GM23338 (cell line): Measurements from ENCODE around the gene CLCN2. TPM values are rescaled to one million over a fixed set of nuclear protein-coding genes. Genes with fewer than 3 reads are reported as not detected.

Experiments used
- ATAC-seq: fragments of 200-7000 bp; cut with Tn5 transposase; 3 replicates; pipeline ENCODE4 v1.9.1; 2020
- DNase-seq: peaks from one replicate; pipeline ENCODE4 v3.0.0-alpha.2; 2015; ENCODE audit warnings: low spot score
- H2AFZ ChIP-seq: fragments of 200-600 bp; sonication (generic); 2 replicates; pipeline ENCODE4 v1.8.0; 2016; ENCODE audit warnings: antibody characterized with exemption, mild to moderate bottlenecking, moderate library complexity
- H3F3A ChIP-seq: fragments of 200-600 bp; sonication (generic); replicated peaks from 2 replicates; pipeline ENCODE4 v1.8.0; 2017; ENCODE audit warnings: antibody characterized with exemption, mixed run types, low read depth
- H3K27ac ChIP-seq: fragments of 200-600 bp; sonication (generic); 2 replicates; pipeline ENCODE4 v1.6.1; 2016; ENCODE audit warnings: low read depth
- H3K27me3 ChIP-seq: fragments of 200-600 bp; sonication (generic); 2 replicates; pipeline ENCODE4 v1.8.0; 2016; ENCODE audit warnings: mild to moderate bottlenecking, mixed run types, moderate library complexity; ENCODE audit not compliant: insufficient read depth
- H3K36me3 ChIP-seq: fragments of 200-600 bp; sonication (generic); 2 replicates; pipeline ENCODE4 v1.8.0; 2016; ENCODE audit warnings: mild to moderate bottlenecking; ENCODE audit not compliant: insufficient read depth
- H3K4me1 ChIP-seq: fragments of 200-600 bp; sonication (generic); 2 replicates; pipeline ENCODE4 v1.8.0; 2016; ENCODE audit warnings: mild to moderate bottlenecking, moderate library complexity; ENCODE audit not compliant: insufficient read depth
- H3K4me2 ChIP-seq: fragments of 200-600 bp; sonication (generic); 2 replicates; pipeline ENCODE4 v1.7.1; 2017; ENCODE audit warnings: mixed run types
- H3K4me3 ChIP-seq: fragments of 200-600 bp; sonication (generic); 2 replicates; pipeline ENCODE4 v1.6.1; 2016; ENCODE audit warnings: mixed run types
- H3K79me2 ChIP-seq: fragments of 200-600 bp; sonication (generic); replicated peaks from 2 replicates; pipeline ENCODE4 v1.8.0; 2017; ENCODE audit warnings: mild to moderate bottlenecking; ENCODE audit not compliant: insufficient read depth
- H3K9me2 ChIP-seq: fragments of 200-600 bp; sonication (generic); 2 replicates; pipeline ENCODE4 v1.8.0; 2017; ENCODE audit not compliant: insufficient read depth
- H4K20me1 ChIP-seq: fragments of 200-600 bp; sonication (generic); replicated peaks from 2 replicates; pipeline ENCODE4 v1.8.0; 2017; ENCODE audit warnings: mild to moderate bottlenecking; ENCODE audit not compliant: insufficient read depth
- H3K27ac Mint-ChIP-seq: 2 replicates; pipeline ENCODE4 v1.8.0; 2020; ENCODE audit warnings: inconsistent platforms, mild to moderate bottlenecking, moderate library complexity, mixed read lengths
- H3K27me3 Mint-ChIP-seq: 3 replicates; pipeline ENCODE4 v1.8.0; 2022; ENCODE audit warnings: low read depth, mild to moderate bottlenecking, moderate library complexity, mixed read lengths, inconsistent platforms; ENCODE audit not compliant: insufficient read depth, poor library complexity
- H3K36me3 Mint-ChIP-seq: 3 replicates; pipeline ENCODE4 v1.8.0; 2021; ENCODE audit warnings: low read depth, mild to moderate bottlenecking, inconsistent platforms, moderate library complexity, mixed read lengths
- H3K4me1 Mint-ChIP-seq: 3 replicates; pipeline ENCODE4 v1.8.0; 2020; ENCODE audit warnings: mild to moderate bottlenecking, inconsistent platforms, mixed read lengths
- H3K4me3 Mint-ChIP-seq: 3 replicates; pipeline ENCODE4 v1.8.0; 2021; ENCODE audit warnings: moderate library complexity, mild to moderate bottlenecking, inconsistent platforms, mixed read lengths
- H3K9me3 Mint-ChIP-seq: 3 replicates; pipeline ENCODE4 v1.8.0; 2020; ENCODE audit warnings: moderate library complexity, mild to moderate bottlenecking, inconsistent platforms, mixed read lengths
- EZH2phosphoT487 ChIP-seq: fragments of 200-600 bp; sonication (generic); IDR thresholded peaks from one replicate; pipeline ENCODE4 v1.8.1; 2018; ENCODE audit warnings: antibody characterized with exemption; ENCODE audit not compliant: unreplicated experiment
- NANOG ChIP-seq: IDR thresholded peaks from 2 replicates; pipeline ENCODE4 v1.6.1; 2016; ENCODE audit warnings: antibody characterized with exemption, borderline replicate concordance
- STAT1 ChIP-seq: IDR thresholded peaks from one replicate; pipeline ENCODE4 v1.6.1; 2016; ENCODE audit warnings: antibody characterized with exemption; ENCODE audit not compliant: unreplicated experiment
- ZNF331 ChIP-seq: fragments of 250-450 bp; sonication (Bioruptor Pico); IDR thresholded peaks from 2 replicates; pipeline ENCODE4 v1.5.0; 2020; ENCODE audit warnings: low read depth, mild to moderate bottlenecking, moderate library complexity
- polyA plus RNA-seq: library from polyadenylated mRNA; unstranded; fragments of >200 nt; fragmentation: Nextera tagmentation; extraction: Ambion mirVana; gene quantifications from 2 replicates; pipeline ENCODE4 v1.2.1, GENCODE V29; 2016
- total RNA-seq: library from RNA; depleted of rRNA; stranded (reverse); fragments of >200 nt; shearing (Covaris generic); gene quantifications from 2 replicates; pipeline ENCODE4 v1.2.3, GENCODE V29; 2014
- TF ChIP-seq, protein P1 (sequence below): IDR thresholded peaks from 2 replicates; pipeline ENCODE4 v1.6.1; 2016; ENCODE audit warnings: antibody characterized with exemption
- TF ChIP-seq, protein P2 (sequence below): fragments of 250-450 bp; sonication (Bioruptor Pico); IDR thresholded peaks from 2 replicates; pipeline ENCODE4 v1.5.0; 2020; ENCODE audit warnings: mild to moderate bottlenecking, moderate library complexity
- TF ChIP-seq, protein P3 (sequence below): IDR thresholded peaks from one replicate; pipeline ENCODE4 v1.6.1; 2018; ENCODE audit warnings: antibody characterized with exemption; ENCODE audit not compliant: unreplicated experiment
- TF ChIP-seq, protein P4 (sequence below), 2 experiments: fragments of 200-600 bp in 1 of 2; sonication (generic) in 1 of 2; conservative IDR thresholded peaks; 2 replicates each; pipeline versions ENCODE4 v1.5.1 to v1.6.1; 2016 to 2017; ENCODE audit warnings: antibody characterized with exemption in 2 of 2, low read depth in 2 of 2, mild to moderate bottlenecking in 2 of 2, moderate library complexity in 1 of 2

Gene CLCN2
- total and polyA plus RNA-seq, 2 experiments from 2014 or later: 7.0 to 9.2 TPM

DNA sequence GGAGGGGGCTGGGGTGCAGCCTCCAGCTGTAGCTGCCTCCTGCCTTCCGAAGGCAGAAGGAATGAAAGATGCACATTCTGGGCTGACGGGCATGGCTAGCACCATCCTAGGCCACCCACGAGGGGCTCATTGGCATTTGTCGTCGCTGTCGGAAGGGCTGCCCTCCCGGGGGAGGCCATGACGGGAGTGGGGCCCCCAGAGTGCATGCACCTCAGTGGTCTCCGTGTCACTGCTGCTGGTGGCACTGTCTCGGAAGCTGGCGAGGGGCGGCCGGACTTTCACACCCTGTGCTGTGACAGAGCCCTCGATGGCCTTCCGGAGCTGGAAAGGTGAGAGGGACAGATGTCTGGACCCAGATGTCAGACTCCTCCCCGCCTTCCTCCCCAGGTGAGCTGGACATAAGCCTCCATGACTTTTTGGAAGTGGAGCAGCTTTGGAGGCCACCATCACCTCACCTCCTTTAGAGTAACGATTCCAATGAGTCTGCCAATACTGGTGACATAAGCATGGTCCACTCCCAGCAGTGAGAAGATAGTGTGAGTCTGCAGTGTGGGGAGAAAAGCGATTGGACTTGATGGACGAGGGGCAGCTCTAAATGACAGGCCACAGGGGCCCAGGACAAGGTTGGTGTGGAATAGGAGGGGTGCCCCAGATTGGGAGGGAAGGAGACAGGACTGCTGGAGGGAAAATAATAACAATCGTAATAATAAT, 14.8 kb downstream of the CLCN2 start:
- DNase-seq (no peak), ATAC-seq (no peak)
- H3K27ac Mint-ChIP-seq: no peak overlapping the region
- H3K36me3 Mint-ChIP-seq: peaks cover 19% of the 10 kb centered on the region
- H3K4me1 Mint-ChIP-seq: peaks cover 19% of the 10 kb centered on the region
- Histone ChIP-seq H2AFZ (no peak overlapping the region), H3K27me3 (no peaks in the 10 kb centered on the region), H4K20me1 (peaks cover 7% of the 10 kb centered on the region; the same call in 1 of the 2 replicates), H3F3A (no peaks in the 10 kb centered on the region), H3K27ac (no peak overlapping the region), H3K4me1 (peaks cover 7% of the 10 kb centered on the region; the same call in 1 of the 2 replicates), H3K9me2 (no peaks in the 10 kb centered on the region), H3K36me3 (no peaks in the 10 kb centered on the region), H3K79me2 (no peaks in the 10 kb centered on the region), H3K4me3 (no peak overlapping the region), H3K4me2 (no peak overlapping the region)
- no peak for TF ChIP-seq NANOG
- TF ChIP-seq, protein P1, sequence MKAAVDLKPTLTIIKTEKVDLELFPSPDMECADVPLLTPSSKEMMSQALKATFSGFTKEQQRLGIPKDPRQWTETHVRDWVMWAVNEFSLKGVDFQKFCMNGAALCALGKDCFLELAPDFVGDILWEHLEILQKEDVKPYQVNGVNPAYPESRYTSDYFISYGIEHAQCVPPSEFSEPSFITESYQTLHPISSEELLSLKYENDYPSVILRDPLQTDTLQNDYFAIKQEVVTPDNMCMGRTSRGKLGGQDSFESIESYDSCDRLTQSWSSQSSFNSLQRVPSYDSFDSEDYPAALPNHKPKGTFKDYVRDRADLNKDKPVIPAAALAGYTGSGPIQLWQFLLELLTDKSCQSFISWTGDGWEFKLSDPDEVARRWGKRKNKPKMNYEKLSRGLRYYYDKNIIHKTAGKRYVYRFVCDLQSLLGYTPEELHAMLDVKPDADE: no peak
- TF ChIP-seq, protein P2, sequence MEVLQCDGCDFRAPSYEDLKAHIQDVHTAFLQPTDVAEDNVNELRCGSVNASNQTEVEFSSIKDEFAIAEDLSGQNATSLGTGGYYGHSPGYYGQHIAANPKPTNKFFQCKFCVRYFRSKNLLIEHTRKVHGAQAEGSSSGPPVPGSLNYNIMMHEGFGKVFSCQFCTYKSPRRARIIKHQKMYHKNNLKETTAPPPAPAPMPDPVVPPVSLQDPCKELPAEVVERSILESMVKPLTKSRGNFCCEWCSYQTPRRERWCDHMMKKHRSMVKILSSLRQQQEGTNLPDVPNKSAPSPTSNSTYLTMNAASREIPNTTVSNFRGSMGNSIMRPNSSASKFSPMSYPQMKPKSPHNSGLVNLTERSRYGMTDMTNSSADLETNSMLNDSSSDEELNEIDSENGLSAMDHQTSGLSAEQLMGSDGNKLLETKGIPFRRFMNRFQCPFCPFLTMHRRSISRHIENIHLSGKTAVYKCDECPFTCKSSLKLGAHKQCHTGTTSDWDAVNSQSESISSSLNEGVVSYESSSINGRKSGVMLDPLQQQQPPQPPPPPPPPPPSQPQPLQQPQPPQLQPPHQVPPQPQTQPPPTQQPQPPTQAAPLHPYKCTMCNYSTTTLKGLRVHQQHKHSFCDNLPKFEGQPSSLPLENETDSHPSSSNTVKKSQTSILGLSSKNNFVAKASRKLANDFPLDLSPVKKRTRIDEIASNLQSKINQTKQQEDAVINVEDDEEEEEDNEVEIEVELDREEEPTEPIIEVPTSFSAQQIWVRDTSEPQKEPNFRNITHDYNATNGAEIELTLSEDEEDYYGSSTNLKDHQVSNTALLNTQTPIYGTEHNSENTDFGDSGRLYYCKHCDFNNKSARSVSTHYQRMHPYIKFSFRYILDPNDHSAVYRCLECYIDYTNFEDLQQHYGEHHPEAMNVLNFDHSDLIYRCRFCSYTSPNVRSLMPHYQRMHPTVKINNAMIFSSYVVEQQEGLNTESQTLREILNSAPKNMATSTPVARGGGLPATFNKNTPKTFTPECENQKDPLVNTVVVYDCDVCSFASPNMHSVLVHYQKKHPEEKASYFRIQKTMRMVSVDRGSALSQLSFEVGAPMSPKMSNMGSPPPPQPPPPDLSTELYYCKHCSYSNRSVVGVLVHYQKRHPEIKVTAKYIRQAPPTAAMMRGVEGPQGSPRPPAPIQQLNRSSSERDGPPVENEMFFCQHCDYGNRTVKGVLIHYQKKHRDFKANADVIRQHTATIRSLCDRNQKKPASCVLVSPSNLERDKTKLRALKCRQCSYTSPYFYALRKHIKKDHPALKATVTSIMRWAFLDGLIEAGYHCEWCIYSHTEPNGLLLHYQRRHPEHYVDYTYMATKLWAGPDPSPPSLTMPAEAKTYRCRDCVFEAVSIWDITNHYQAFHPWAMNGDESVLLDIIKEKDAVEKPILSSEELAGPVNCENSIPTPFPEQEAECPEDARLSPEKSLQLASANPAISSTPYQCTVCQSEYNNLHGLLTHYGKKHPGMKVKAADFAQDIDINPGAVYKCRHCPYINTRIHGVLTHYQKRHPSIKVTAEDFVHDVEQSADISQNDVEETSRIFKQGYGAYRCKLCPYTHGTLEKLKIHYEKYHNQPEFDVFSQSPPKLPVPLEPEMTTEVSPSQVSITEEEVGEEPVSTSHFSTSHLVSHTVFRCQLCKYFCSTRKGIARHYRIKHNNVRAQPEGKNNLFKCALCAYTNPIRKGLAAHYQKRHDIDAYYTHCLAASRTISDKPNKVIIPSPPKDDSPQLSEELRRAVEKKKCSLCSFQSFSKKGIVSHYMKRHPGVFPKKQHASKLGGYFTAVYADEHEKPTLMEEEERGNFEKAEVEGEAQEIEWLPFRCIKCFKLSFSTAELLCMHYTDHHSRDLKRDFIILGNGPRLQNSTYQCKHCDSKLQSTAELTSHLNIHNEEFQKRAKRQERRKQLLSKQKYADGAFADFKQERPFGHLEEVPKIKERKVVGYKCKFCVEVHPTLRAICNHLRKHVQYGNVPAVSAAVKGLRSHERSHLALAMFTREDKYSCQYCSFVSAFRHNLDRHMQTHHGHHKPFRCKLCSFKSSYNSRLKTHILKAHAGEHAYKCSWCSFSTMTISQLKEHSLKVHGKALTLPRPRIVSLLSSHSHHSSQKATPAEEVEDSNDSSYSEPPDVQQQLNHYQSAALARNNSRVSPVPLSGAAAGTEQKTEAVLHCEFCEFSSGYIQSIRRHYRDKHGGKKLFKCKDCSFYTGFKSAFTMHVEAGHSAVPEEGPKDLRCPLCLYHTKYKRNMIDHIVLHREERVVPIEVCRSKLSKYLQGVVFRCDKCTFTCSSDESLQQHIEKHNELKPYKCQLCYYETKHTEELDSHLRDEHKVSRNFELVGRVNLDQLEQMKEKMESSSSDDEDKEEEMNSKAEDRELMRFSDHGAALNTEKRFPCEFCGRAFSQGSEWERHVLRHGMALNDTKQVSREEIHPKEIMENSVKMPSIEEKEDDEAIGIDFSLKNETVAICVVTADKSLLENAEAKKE: no peak
- TF ChIP-seq, protein P3, sequence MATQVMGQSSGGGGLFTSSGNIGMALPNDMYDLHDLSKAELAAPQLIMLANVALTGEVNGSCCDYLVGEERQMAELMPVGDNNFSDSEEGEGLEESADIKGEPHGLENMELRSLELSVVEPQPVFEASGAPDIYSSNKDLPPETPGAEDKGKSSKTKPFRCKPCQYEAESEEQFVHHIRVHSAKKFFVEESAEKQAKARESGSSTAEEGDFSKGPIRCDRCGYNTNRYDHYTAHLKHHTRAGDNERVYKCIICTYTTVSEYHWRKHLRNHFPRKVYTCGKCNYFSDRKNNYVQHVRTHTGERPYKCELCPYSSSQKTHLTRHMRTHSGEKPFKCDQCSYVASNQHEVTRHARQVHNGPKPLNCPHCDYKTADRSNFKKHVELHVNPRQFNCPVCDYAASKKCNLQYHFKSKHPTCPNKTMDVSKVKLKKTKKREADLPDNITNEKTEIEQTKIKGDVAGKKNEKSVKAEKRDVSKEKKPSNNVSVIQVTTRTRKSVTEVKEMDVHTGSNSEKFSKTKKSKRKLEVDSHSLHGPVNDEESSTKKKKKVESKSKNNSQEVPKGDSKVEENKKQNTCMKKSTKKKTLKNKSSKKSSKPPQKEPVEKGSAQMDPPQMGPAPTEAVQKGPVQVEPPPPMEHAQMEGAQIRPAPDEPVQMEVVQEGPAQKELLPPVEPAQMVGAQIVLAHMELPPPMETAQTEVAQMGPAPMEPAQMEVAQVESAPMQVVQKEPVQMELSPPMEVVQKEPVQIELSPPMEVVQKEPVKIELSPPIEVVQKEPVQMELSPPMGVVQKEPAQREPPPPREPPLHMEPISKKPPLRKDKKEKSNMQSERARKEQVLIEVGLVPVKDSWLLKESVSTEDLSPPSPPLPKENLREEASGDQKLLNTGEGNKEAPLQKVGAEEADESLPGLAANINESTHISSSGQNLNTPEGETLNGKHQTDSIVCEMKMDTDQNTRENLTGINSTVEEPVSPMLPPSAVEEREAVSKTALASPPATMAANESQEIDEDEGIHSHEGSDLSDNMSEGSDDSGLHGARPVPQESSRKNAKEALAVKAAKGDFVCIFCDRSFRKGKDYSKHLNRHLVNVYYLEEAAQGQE: no peak
- TF ChIP-seq, protein P4, sequence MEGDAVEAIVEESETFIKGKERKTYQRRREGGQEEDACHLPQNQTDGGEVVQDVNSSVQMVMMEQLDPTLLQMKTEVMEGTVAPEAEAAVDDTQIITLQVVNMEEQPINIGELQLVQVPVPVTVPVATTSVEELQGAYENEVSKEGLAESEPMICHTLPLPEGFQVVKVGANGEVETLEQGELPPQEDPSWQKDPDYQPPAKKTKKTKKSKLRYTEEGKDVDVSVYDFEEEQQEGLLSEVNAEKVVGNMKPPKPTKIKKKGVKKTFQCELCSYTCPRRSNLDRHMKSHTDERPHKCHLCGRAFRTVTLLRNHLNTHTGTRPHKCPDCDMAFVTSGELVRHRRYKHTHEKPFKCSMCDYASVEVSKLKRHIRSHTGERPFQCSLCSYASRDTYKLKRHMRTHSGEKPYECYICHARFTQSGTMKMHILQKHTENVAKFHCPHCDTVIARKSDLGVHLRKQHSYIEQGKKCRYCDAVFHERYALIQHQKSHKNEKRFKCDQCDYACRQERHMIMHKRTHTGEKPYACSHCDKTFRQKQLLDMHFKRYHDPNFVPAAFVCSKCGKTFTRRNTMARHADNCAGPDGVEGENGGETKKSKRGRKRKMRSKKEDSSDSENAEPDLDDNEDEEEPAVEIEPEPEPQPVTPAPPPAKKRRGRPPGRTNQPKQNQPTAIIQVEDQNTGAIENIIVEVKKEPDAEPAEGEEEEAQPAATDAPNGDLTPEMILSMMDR (conservative IDR thresholded peaks at IDR 0.05; ENCODE audit: low read depth in 2 of 2): no peak
- TF ChIP-seq EZH2phosphoT487: no peak
- TF ChIP-seq STAT1: no peak
- TF ChIP-seq ZNF331 (CRISPR knock-in tag): no peak
- H3K27me3 Mint-ChIP-seq: peaks cover 8% of the 10 kb centered on the region
- no peaks in the 10 kb centered on the region for H3K9me3 Mint-ChIP-seq
- no peak overlapping the region for H3K4me3 Mint-ChIP-seq
